Naive thymus-derived CD8-positive, alpha-beta T cell (primary cell): ENCODE measurements around the gene MAP3K9. TPM values are rescaled to one million over a fixed set of nuclear protein-coding genes. Genes with fewer than 3 reads are reported as not detected.
A peak's percentile ranks its signal among the peaks of the same experiment; 100 is the strongest.

Experiments
- ATAC-seq, 2 donors: fragments of 150-1000 bp; cut with Tn5 transposase in 1 of 2; sonication (Bioruptor Pico), chemical (Tn5 transposase) in 1 of 2; 1 replicate in 1 of 2; 2 replicates in 1 of 2; pipeline ENCODE4 v1.10.0; 2021; ENCODE audit warnings: mild to moderate bottlenecking in 2 of 2, moderate library complexity in 2 of 2
- POLR2A ChIA-PET: fragments of 350-600 bp; sonication (Branson Sonifier 250); formaldehyde crosslinking; loops from one replicate; lab custom pipeline; 2021; ENCODE audit warnings: antibody characterized with exemption; lab: Charles Lee
- DNase-seq, 10 donors: peaks; one replicate each; pipeline versions ENCODE4 v3.0.0 to v3.0.0-alpha.2; 2020 to 2022
- H3K27ac Mint-ChIP-seq, 10 donors: one replicate each; pipeline ENCODE4 v1.8.0; 2020 to 2022; ENCODE audit warnings: mild to moderate bottlenecking in 10 of 10, mixed read lengths in 10 of 10, moderate library complexity in 4 of 10, inconsistent platforms in 1 of 10
- H3K27me3 Mint-ChIP-seq, 5 donors: one replicate each; pipeline ENCODE4 v1.8.0; 2021 to 2022; ENCODE audit warnings: mixed read lengths in 5 of 5
- H3K36me3 Mint-ChIP-seq, 3 donors: one replicate each; pipeline ENCODE4 v1.8.0; 2020 to 2022; ENCODE audit warnings: mixed read lengths in 3 of 3, mild to moderate bottlenecking in 2 of 3, inconsistent platforms in 1 of 3
- H3K4me1 Mint-ChIP-seq, 4 donors: one replicate each; pipeline ENCODE4 v1.8.0; 2021 to 2022; ENCODE audit warnings: mixed read lengths in 4 of 4
- H3K4me3 Mint-ChIP-seq, 10 donors: one replicate each; pipeline ENCODE4 v1.8.0; 2020 to 2022; ENCODE audit warnings: mild to moderate bottlenecking in 10 of 10, mixed read lengths in 10 of 10, moderate library complexity in 6 of 10, inconsistent platforms in 1 of 10
- H3K9me3 Mint-ChIP-seq, 9 donors: one replicate each; pipeline ENCODE4 v1.8.0; 2020 to 2022; ENCODE audit warnings: mixed read lengths in 9 of 9, mild to moderate bottlenecking in 3 of 9, inconsistent platforms in 1 of 9, moderate library complexity in 1 of 9
- polyA plus RNA-seq, 3 donors: library from polyadenylated mRNA; unstranded; fragments of 300-500 nt; fragmentation: Illumina TruSeq; gene quantifications; one replicate each; pipeline ENCODE4 v1.2.3, GENCODE V29; 2021
- total RNA-seq, 8 experiments: library from RNA in 2 of 8; stranded (reverse) in 2 of 8; gene quantifications; one replicate each; pipeline ENCODE4 v1.2.3 and lab custom pipeline; 2021 to 2026

Gene MAP3K9
- total and polyA plus RNA-seq, 5 experiments from 2014 or later: 0.52 to 7.8 (median 3.6) TPM

- Mint-ChIP-seq H3K4me3 (no peak overlapping the region), H3K4me1 (peaks cover 0 to 8% (median 7%) of the 10 kb centered on the region in 4 donors), H3K27ac (peak overlapping the region in 2 of 10 donors; percentile 18 to 69), H3K9me3 (no peaks in the 10 kb centered on the region), H3K27me3 (no peaks in the 10 kb centered on the region), H3K36me3 (peaks cover 0 to 19% (median 12%) of the 10 kb centered on the region in 3 donors)
- ATAC-seq: no peak
- POLR2A ChIA-PET: no interaction called here
- DNase-seq: no peak
Measured at GRCh38 chr14:70793637-70794036, 15.7 kb downstream of the MAP3K9 start.

GRCh38 chr14:70792939-70793338, 16.4 kb downstream of the MAP3K9 start:
- DNase-seq: no peak
- no peak for ATAC-seq
- no peaks in the 10 kb centered on the region for H3K9me3 Mint-ChIP-seq
- H3K4me1 Mint-ChIP-seq: peaks cover 0 to 11% (median 7%) of the 10 kb centered on the region in 4 donors
- POLR2A ChIA-PET: no interaction called here
- H3K4me3 Mint-ChIP-seq: no peak overlapping the region
- H3K27me3 Mint-ChIP-seq: no peaks in the 10 kb centered on the region
- H3K27ac Mint-ChIP-seq: peak overlapping the region in 1 of 10 donors; percentile 38
- peaks cover 0 to 19% (median 12%) of the 10 kb centered on the region in 3 donors for H3K36me3 Mint-ChIP-seq

GRCh38 chr14:70791971-70792370, 17.3 kb downstream of the MAP3K9 start:
- no peak overlapping the region for H3K27ac Mint-ChIP-seq
- no peak overlapping the region for H3K4me3 Mint-ChIP-seq
- no peaks in the 10 kb centered on the region for H3K9me3 Mint-ChIP-seq
- H3K36me3 Mint-ChIP-seq: peaks cover 0 to 22% (median 12%) of the 10 kb centered on the region in 3 donors
- peaks cover 0 to 11% (median 6%) of the 10 kb centered on the region in 4 donors for H3K4me1 Mint-ChIP-seq
- no peaks in the 10 kb centered on the region for H3K27me3 Mint-ChIP-seq
- DNase-seq (no peak), ATAC-seq (no peak)
- POLR2A ChIA-PET: no interaction called here

GRCh38 chr14:70789961-70790360, 19.4 kb downstream of the MAP3K9 start:
- DNase-seq (no peak), ATAC-seq (no peak)
- no peaks in the 10 kb centered on the region for H3K27me3 Mint-ChIP-seq
- POLR2A ChIA-PET: no interaction called here
- no peak overlapping the region for H3K27ac Mint-ChIP-seq
- peaks cover 0 to 11% (median 5%) of the 10 kb centered on the region in 4 donors for H3K4me1 Mint-ChIP-seq
- H3K36me3 Mint-ChIP-seq: peaks cover 4 to 29% (median 12%) of the 10 kb centered on the region in 3 donors
- H3K9me3 Mint-ChIP-seq: no peaks in the 10 kb centered on the region
- H3K4me3 Mint-ChIP-seq: no peak overlapping the region

GRCh38 chr14:70789361-70789760, 20.0 kb downstream of the MAP3K9 start:
- Mint-ChIP-seq H3K4me1 (peaks cover 0 to 11% (median 5%) of the 10 kb centered on the region in 4 donors), H3K4me3 (no peak overlapping the region), H3K36me3 (peaks cover 4 to 29% (median 12%) of the 10 kb centered on the region in 3 donors), H3K27ac (no peak overlapping the region), H3K9me3 (no peaks in the 10 kb centered on the region), H3K27me3 (no peaks in the 10 kb centered on the region)
- POLR2A ChIA-PET: no interaction called here
- DNase-seq (no peak), ATAC-seq (no peak)

- H3K27me3 Mint-ChIP-seq: no peaks in the 10 kb centered on the region
- DNase-seq (no peak), ATAC-seq (no peak)
- H3K27ac Mint-ChIP-seq: peak overlapping the region in 1 of 10 donors; percentile 14
- H3K4me1 Mint-ChIP-seq: peaks cover 0 to 11% (median 4%) of the 10 kb centered on the region in 4 donors
- POLR2A ChIA-PET: no interaction called here
- no peak overlapping the region for H3K4me3 Mint-ChIP-seq
- H3K9me3 Mint-ChIP-seq: no peaks in the 10 kb centered on the region
- peaks cover 4 to 28% (median 12%) of the 10 kb centered on the region in 3 donors for H3K36me3 Mint-ChIP-seq
Measured at GRCh38 chr14:70788898-70789297, 20.4 kb downstream of the MAP3K9 start.

- no peaks in the 10 kb centered on the region for H3K9me3 Mint-ChIP-seq
- H3K27me3 Mint-ChIP-seq: no peaks in the 10 kb centered on the region
- H3K36me3 Mint-ChIP-seq: peaks cover 0 to 10% (median 4%) of the 10 kb centered on the region in 3 donors
- ATAC-seq (no peak), DNase-seq (no peak)
- no peak overlapping the region for H3K27ac Mint-ChIP-seq
- POLR2A ChIA-PET: no interaction called here
- H3K4me3 Mint-ChIP-seq: no peak overlapping the region
- peaks cover 7 to 32% (median 20%) of the 10 kb centered on the region in 4 donors for H3K4me1 Mint-ChIP-seq
Measured at GRCh38 chr14:70785556-70785955, 23.8 kb downstream of the MAP3K9 start.

- ATAC-seq (no peak), DNase-seq (no peak)
- POLR2A ChIA-PET: no interaction called here
- Mint-ChIP-seq H3K4me3 (no peak overlapping the region), H3K36me3 (peaks cover 0 to 10% (median 4%) of the 10 kb centered on the region in 3 donors), H3K4me1 (peaks cover 10 to 37% (median 26%) of the 10 kb centered on the region in 4 donors), H3K27ac (peak overlapping the region in 1 of 10 donors; percentile 42), H3K27me3 (no peaks in the 10 kb centered on the region), H3K9me3 (no peaks in the 10 kb centered on the region)
Measured at GRCh38 chr14:70784886-70785285, 24.4 kb downstream of the MAP3K9 start.

- Mint-ChIP-seq H3K9me3 (no peaks in the 10 kb centered on the region), H3K4me3 (no peak overlapping the region), H3K36me3 (peaks cover 0 to 7% (median 4%) of the 10 kb centered on the region in 3 donors), H3K27ac (peak overlapping the region in 2 of 10 donors; percentile 18 to 35), H3K27me3 (no peaks in the 10 kb centered on the region), H3K4me1 (peaks cover 12 to 36% (median 33%) of the 10 kb centered on the region in 4 donors)
- DNase-seq: no peak
- no peak for ATAC-seq
- POLR2A ChIA-PET: interaction anchor here (0.5 to 2.9 kb wide), 2 partner anchors 26 to 118 kb away, joined by 3 to 10 read pairs; partner anchors contain the start of gene MAP3K9
Measured at GRCh38 chr14:70782361-70782760, 27.0 kb downstream of the MAP3K9 start.

GRCh38 chr14:70780396-70781075, 28.8 kb downstream of the MAP3K9 start:
- peak overlapping the region in 7 of 10 donors; percentile 1 to 84 (median 74) for H3K27ac Mint-ChIP-seq

GRCh38 chr14:70779667-70780066, 29.6 kb downstream of the MAP3K9 start:
- no peak for DNase-seq
- peaks cover 12 to 37% (median 34%) of the 10 kb centered on the region in 4 donors for H3K4me1 Mint-ChIP-seq
- no peaks in the 10 kb centered on the region for H3K9me3 Mint-ChIP-seq
- POLR2A ChIA-PET: interaction anchor here (2.9 kb wide), 1 partner anchor 29 kb away, joined by 10 read pairs; the partner anchor contains the start of gene MAP3K9
- no peak overlapping the region for H3K4me3 Mint-ChIP-seq
- no peak for ATAC-seq
- H3K27ac Mint-ChIP-seq: no peak overlapping the region
- no peaks in the 10 kb centered on the region for H3K36me3 Mint-ChIP-seq
- no peaks in the 10 kb centered on the region for H3K27me3 Mint-ChIP-seq

More at GRCh38 chr14:70780396-70781075, 28.8 kb downstream of the MAP3K9 start:
- POLR2A ChIA-PET: interaction anchor here (2.9 kb wide), 1 partner anchor 28 kb away, joined by 10 read pairs; the partner anchor contains the start of gene MAP3K9
- DNase-seq (peak in 4 of 10 donors; percentile 19 to 51 (median 27)), ATAC-seq (peak; percentile 68 to 74)
- H3K9me3 Mint-ChIP-seq: no peaks in the 10 kb centered on the region
- H3K27me3 Mint-ChIP-seq: no peaks in the 10 kb centered on the region
- peaks cover 0 to 3% (median 2%) of the 10 kb centered on the region in 3 donors for H3K36me3 Mint-ChIP-seq
- peak overlapping the region in 6 of 10 donors; percentile 9 to 60 (median 28) for H3K4me3 Mint-ChIP-seq
- peaks cover 12 to 37% (median 34%) of the 10 kb centered on the region in 4 donors for H3K4me1 Mint-ChIP-seq

- peaks cover 8 to 27% (median 15%) of the 10 kb centered on the region in 4 donors for H3K4me1 Mint-ChIP-seq
- H3K27ac Mint-ChIP-seq: no peak overlapping the region
- no peaks in the 10 kb centered on the region for H3K27me3 Mint-ChIP-seq
- H3K4me3 Mint-ChIP-seq: no peak overlapping the region
- no peaks in the 10 kb centered on the region for H3K9me3 Mint-ChIP-seq
- DNase-seq (no peak), ATAC-seq (no peak)
- H3K36me3 Mint-ChIP-seq: no peaks in the 10 kb centered on the region
- POLR2A ChIA-PET: no interaction called here
Measured at GRCh38 chr14:70776197-70776596, 33.1 kb downstream of the MAP3K9 start.

GRCh38 chr14:70773182-70773862, 36.0 kb downstream of the MAP3K9 start:
- Mint-ChIP-seq H3K27me3 (no peaks in the 10 kb centered on the region), H3K4me1 (peaks cover 0 to 4% (median 1%) of the 10 kb centered on the region in 4 donors), H3K36me3 (peaks cover 0 to 8% (median 0%) of the 10 kb centered on the region in 3 donors), H3K4me3 (no peak overlapping the region), H3K9me3 (no peaks in the 10 kb centered on the region), H3K27ac (no peak overlapping the region)
- POLR2A ChIA-PET: no interaction called here
- ATAC-seq (no peak), DNase-seq (no peak)
